Neural cell (in vitro differentiated cells): Measurements from ENCODE around the gene GRWD1. TPM values are rescaled to one million over a fixed set of nuclear protein-coding genes. Genes with fewer than 3 reads are reported as not detected.
A peak's percentile ranks its signal among the peaks of the same experiment; 100 is the strongest.

Experiments used
- H2AFZ ChIP-seq: fragments of 200-600, 300-800 bp; sonication (generic), shearing (Covaris generic); 2 replicates; pipeline ENCODE4 v1.6.0; 2014; ENCODE audit warnings: low read depth, mild to moderate bottlenecking, antibody characterized with exemption, low read length, moderate library complexity
- H3F3A ChIP-seq: fragments of 200-600 bp; shearing (Covaris generic); 2 replicates; pipeline ENCODE4 v1.6.1; 2016; ENCODE audit warnings: mild to moderate bottlenecking, moderate library complexity, mixed read lengths, antibody characterized with exemption, low read length; ENCODE audit not compliant: insufficient read depth, poor library complexity, severe bottlenecking
- H3K27ac ChIP-seq: fragments of 200-600, 300-800 bp; sonication (generic), shearing (Covaris generic); 2 replicates; pipeline ENCODE4 v1.5.1; 2014; ENCODE audit warnings: mild to moderate bottlenecking, low read length, moderate library complexity
- H3K27me3 ChIP-seq: fragments of 300-800, 200-600 bp; sonication (generic), shearing (Covaris generic); 2 replicates; pipeline ENCODE4 v1.6.0; 2014; ENCODE audit warnings: mild to moderate bottlenecking, low read depth, low read length, moderate library complexity; ENCODE audit not compliant: insufficient read depth
- H3K36me3 ChIP-seq: fragments of 300-800, 200-600 bp; sonication (generic), shearing (Covaris generic); 2 replicates; pipeline ENCODE4 v1.5.1; 2014; ENCODE audit warnings: mild to moderate bottlenecking, antibody characterized with exemption, low read length, moderate library complexity; ENCODE audit not compliant: insufficient read depth
- H3K4me2 ChIP-seq: fragments of 300-800, 200-600 bp; sonication (generic), shearing (Covaris generic); 2 replicates; pipeline ENCODE4 v1.6.0; 2014; ENCODE audit warnings: mild to moderate bottlenecking, low read length
- H3K4me3 ChIP-seq: fragments of 300-800, 200-600 bp; sonication (generic), shearing (Covaris generic); 2 replicates; pipeline ENCODE4 v1.5.1; 2014; ENCODE audit warnings: mild to moderate bottlenecking, low read length, moderate library complexity
- H3K79me2 ChIP-seq: fragments of 200-600 bp; shearing (Covaris generic); replicated peaks from 2 replicates; pipeline ENCODE4 v1.6.0; 2014; ENCODE audit warnings: mild to moderate bottlenecking, low read length, moderate library complexity; ENCODE audit not compliant: insufficient read depth
- H3K9ac ChIP-seq: fragments of 300-800, 200-600 bp; sonication (generic), shearing (Covaris generic); 2 replicates; pipeline ENCODE4 v1.6.1; 2016; ENCODE audit warnings: mild to moderate bottlenecking, low read length, mixed read lengths
- H3K9me2 ChIP-seq: fragments of 200-600 bp; shearing (Covaris generic); 2 replicates; pipeline ENCODE4 v1.6.1; 2016; ENCODE audit warnings: mild to moderate bottlenecking, low read length, mixed read lengths; ENCODE audit not compliant: insufficient read depth
- H3K9me3 ChIP-seq: fragments of 200-600, 300-800 bp; sonication (generic), shearing (Covaris generic); 2 replicates; pipeline ENCODE4 v1.6.1; 2016; ENCODE audit warnings: mild to moderate bottlenecking, mixed run types, low read length, moderate library complexity, mixed read lengths
- H4K20me1 ChIP-seq: fragments of 200-600 bp; shearing (Covaris generic); 2 replicates; pipeline ENCODE4 v1.6.1; 2016; ENCODE audit warnings: mild to moderate bottlenecking, mixed run types; ENCODE audit not compliant: insufficient read depth
- CTCF ChIP-seq: fragments of 450-650 bp; IDR thresholded peaks from 2 replicates; pipeline ENCODE4 v1.5.1; 2014; ENCODE audit warnings: antibody characterized with exemption, mild to moderate bottlenecking, moderate library complexity; ENCODE audit not compliant: poor library complexity, severe bottlenecking
- EP300 ChIP-seq: fragments of 450-650 bp; conservative IDR thresholded peaks from 2 replicates; pipeline ENCODE4 v1.6.1; 2014; ENCODE audit warnings: antibody characterized with exemption, mild to moderate bottlenecking, moderate library complexity; ENCODE audit not compliant: poor library complexity, severe bottlenecking
- EZH2 ChIP-seq: fragments of 200-600, 300-800 bp; shearing (Covaris generic), sonication (generic); IDR thresholded peaks from 2 replicates; pipeline ENCODE4 v1.6.1; 2014; ENCODE audit warnings: antibody characterized with exemption, low read length, borderline replicate concordance, mild to moderate bottlenecking; ENCODE audit not compliant: insufficient read depth, poor library complexity, severe bottlenecking
- MXI1 ChIP-seq: fragments of 450-650 bp; conservative IDR thresholded peaks from 2 replicates; pipeline ENCODE4 v1.6.1; 2014; ENCODE audit warnings: antibody characterized with exemption, mild to moderate bottlenecking; ENCODE audit not compliant: poor library complexity, severe bottlenecking
- POLR2AphosphoS5 ChIP-seq: IDR thresholded peaks from 2 replicates; pipeline ENCODE4 v1.6.1; 2012
- RAD21 ChIP-seq: fragments of 450-650 bp; conservative IDR thresholded peaks from 2 replicates; pipeline ENCODE4 v1.6.1; 2014; ENCODE audit warnings: antibody characterized with exemption, mild to moderate bottlenecking, moderate library complexity
- SMC3 ChIP-seq: fragments of 450-650 bp; conservative IDR thresholded peaks from 2 replicates; pipeline ENCODE4 v1.6.1; 2014; ENCODE audit warnings: antibody characterized with exemption, mild to moderate bottlenecking, moderate library complexity; ENCODE audit not compliant: poor library complexity
- TAF1 ChIP-seq: IDR thresholded peaks from 2 replicates; pipeline ENCODE4 v1.6.1; 2012; ENCODE audit warnings: low read depth
- polyA plus RNA-seq: library from polyadenylated mRNA; depleted of rRNA; stranded (reverse); fragments of >200 nt; gene quantifications from 2 replicates; pipeline ENCODE4 v1.2.3, GENCODE V29; 2014
- TF ChIP-seq, protein P1 (sequence below): IDR thresholded peaks from 2 replicates; pipeline ENCODE4 v1.6.1; 2012; ENCODE audit warnings: borderline replicate concordance

Gene GRWD1
- polyA plus RNA-seq, 1 donor from 2014 or later = 11.8 TPM

DNA sequence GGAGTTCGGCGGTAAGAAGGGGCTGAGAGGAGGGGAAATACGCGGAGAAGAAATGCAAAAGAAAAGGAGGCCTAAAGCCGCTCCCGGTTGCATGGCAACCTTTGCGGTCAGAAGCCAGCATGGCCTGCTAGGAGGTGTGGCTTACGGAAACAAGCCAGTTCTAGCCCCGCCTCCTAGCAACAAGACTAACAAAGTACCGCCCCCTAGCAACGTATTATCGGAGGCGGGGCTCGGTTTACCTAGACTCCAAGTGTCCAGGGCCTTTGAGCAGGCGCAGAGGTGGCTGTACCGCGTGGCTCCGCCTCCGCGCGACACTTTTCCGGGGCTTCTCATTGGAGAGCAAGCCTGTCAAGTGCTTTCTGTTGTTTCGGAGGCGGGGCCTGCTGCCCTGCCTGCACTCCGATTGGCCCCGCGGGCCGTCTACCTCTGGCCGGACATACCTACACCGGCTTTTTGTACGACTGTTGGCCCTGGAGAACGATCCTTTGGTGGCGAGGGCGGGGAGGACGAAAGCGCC, 23.0 kb downstream of the GRWD1 start:
- no peaks in the 10 kb centered on the region for H3K9me2 ChIP-seq

GRCh38 chr19:48469289-48469881, 23.6 kb downstream of the GRWD1 start, which contains the start of gene CYTH2:
CYTH2 (plus strand) TSS chr19:48469369; CDS start chr19:48469508, 139 bp downstream.
- Histone ChIP-seq H3K36me3 (no peaks in the 10 kb centered on the region), H3K9ac (peak within 1 kb of the TSS; percentile 99), H3K27ac (peak within 1 kb of the TSS; percentile 97), H3K4me2 (peak within 1 kb of the TSS; percentile 54), H3K9me3 (no peaks in the 10 kb centered on the region), H3K27me3 (no peaks in the 10 kb centered on the region), H4K20me1 (peaks cover 6% of the 10 kb centered on the region), H3K79me2 (peaks cover 25% of the 10 kb centered on the region), H2AFZ (peak within 1 kb of the TSS; percentile 73), H3K4me3 (peak within 1 kb of the TSS; percentile 96), H3F3A (no peaks in the 10 kb centered on the region), H3K9me2 (no peaks in the 10 kb centered on the region)
- TF ChIP-seq EP300 = peak; percentile 59
- TF ChIP-seq EZH2 = no peak
- peak; percentile 96 for TF ChIP-seq POLR2AphosphoS5
- peak; percentile 47 for TF ChIP-seq RAD21
- no peak for TF ChIP-seq CTCF
- peak; percentile 5 for TF ChIP-seq MXI1
- TF ChIP-seq SMC3 = peak; percentile 60

More for the DNA sequence above, 23.0 kb downstream of the GRWD1 start:
- Histone ChIP-seq H2AFZ (no peak overlapping the region), H3K4me3 (peak overlapping the region; percentile 96), H3K4me2 (peak overlapping the region; percentile 54), H3K9ac (peak overlapping the region; percentile 99), H3K36me3 (no peaks in the 10 kb centered on the region), H3K9me3 (no peaks in the 10 kb centered on the region), H3F3A (no peaks in the 10 kb centered on the region), H4K20me1 (peaks cover 6% of the 10 kb centered on the region), H3K27me3 (no peaks in the 10 kb centered on the region), H3K79me2 (peaks cover 25% of the 10 kb centered on the region), H3K27ac (peak overlapping the region; percentile 97)
- TF ChIP-seq RAD21 (no peak), MXI1 (peak; percentile 88), SMC3 (no peak), EP300 (no peak), TAF1 (no peak), POLR2AphosphoS5 (peak; percentile 50), EZH2 (no peak), CTCF (no peak)
- TF ChIP-seq, protein P1, sequence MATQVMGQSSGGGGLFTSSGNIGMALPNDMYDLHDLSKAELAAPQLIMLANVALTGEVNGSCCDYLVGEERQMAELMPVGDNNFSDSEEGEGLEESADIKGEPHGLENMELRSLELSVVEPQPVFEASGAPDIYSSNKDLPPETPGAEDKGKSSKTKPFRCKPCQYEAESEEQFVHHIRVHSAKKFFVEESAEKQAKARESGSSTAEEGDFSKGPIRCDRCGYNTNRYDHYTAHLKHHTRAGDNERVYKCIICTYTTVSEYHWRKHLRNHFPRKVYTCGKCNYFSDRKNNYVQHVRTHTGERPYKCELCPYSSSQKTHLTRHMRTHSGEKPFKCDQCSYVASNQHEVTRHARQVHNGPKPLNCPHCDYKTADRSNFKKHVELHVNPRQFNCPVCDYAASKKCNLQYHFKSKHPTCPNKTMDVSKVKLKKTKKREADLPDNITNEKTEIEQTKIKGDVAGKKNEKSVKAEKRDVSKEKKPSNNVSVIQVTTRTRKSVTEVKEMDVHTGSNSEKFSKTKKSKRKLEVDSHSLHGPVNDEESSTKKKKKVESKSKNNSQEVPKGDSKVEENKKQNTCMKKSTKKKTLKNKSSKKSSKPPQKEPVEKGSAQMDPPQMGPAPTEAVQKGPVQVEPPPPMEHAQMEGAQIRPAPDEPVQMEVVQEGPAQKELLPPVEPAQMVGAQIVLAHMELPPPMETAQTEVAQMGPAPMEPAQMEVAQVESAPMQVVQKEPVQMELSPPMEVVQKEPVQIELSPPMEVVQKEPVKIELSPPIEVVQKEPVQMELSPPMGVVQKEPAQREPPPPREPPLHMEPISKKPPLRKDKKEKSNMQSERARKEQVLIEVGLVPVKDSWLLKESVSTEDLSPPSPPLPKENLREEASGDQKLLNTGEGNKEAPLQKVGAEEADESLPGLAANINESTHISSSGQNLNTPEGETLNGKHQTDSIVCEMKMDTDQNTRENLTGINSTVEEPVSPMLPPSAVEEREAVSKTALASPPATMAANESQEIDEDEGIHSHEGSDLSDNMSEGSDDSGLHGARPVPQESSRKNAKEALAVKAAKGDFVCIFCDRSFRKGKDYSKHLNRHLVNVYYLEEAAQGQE = no peak
